ENCODE measurements around the gene CD72. TPM values are rescaled to one million over a fixed set of nuclear protein-coding genes. Genes with fewer than 3 reads are reported as not detected.
A peak's percentile ranks its signal among the peaks of the same experiment; 100 is the strongest.
"Not testable (repeated sequence)": the region's sequence is repeated elsewhere in the genome, so short reads cannot be mapped to it uniquely, and the experiment has no call there.

The CD72 gene
- total RNA-seq, 1 experiment from 2014 or later, result 0.86 TPM

DNA sequence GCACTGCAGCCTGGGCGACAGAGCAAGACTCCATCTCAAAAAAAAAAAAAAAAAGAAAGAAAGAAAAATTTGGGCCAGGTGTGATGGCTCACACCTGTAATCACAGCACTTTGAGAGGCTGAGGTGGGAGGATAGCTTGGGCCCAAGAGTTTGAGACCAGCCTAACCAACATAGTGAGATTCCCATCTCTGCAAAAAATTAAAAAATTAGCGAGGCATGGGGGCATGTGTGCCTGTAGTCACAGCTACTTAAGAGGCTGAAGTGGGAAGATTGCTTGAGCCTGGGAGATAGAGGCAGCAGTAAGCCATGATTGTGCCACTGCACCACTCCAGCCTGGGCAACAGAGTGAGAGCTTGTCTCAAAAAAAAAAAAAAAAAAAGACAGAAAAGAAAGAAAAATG, 35.4 kb upstream of the CD72 start:
- DNase-seq, result no peak

DNA sequence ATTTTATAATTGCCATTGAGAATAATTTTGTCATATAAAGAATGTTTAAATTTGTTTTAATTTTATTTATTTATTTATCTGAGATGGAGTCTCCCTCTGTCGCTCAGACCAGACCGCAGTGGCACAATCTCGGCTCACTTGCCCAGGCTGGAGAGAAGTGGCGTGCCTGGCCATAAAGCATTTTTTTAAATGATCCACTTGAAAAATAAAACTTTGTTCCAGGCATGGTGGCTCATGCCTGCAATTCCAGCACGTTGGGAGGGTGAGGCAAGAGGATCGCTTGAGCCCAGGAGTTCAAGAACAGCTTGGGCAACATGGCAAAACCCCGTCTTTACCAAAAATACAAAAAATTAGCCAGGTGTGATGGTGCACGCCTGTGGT, 34.6 kb upstream of the CD72 start:
- peak; percentile 81 for DNase-seq

More for the DNA sequence above, 35.4 kb upstream of the CD72 start:
- Histone ChIP-seq H3K4me3 (no peak overlapping the region), H3K27me3 (no peaks in the 10 kb centered on the region), H3K36me3 (peaks cover 3% of the 10 kb centered on the region), H3K9me3 (no peaks in the 10 kb centered on the region)

DNA sequence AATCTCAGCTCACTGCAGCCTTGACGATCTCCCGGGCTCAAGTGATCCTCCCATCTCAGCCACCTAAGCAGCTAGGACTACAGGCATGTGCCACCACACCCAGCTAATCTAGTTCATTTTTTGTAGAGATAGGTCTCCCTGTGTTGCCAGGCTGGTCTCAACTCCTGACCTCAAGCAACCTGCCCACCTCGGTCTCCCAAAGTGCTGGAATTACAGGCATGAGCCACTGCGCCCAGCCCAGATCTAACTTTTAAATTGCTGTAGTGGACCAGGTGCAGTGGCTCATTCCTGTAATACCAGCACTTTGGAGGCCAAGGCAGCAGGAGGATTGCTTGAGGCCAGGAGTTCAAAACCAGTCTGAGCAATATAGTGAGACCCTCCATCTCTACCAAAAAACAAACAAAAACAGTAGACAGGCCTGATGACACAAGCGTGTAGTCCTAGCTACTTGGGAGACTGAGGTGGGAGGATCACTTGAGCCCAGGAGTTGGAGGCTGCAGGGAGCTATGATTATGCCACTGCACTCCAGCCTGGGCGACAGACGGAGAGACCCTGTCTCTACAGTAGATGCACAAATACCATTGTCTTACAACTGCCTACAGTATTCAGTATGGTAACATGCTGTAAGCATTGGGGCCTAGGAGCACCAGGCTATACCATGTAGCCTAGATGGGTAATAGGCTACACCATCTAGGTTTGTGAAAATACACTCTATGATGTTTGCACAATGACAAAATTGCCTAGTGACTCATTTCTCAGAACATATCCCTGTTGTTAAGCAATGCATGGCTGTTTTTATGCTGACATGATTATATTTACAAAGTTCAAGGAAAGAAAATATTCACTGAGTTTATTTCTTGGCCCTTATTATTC, 34.0 kb upstream of the CD72 start:
- Histone ChIP-seq H3K36me3 (no peaks in the 10 kb centered on the region), H3K9me3 (no peaks in the 10 kb centered on the region), H3K4me3 (no peak overlapping the region), H3K27me3 (no peaks in the 10 kb centered on the region)
- DNase-seq, result peak; percentile 56

More for the DNA sequence above, 34.6 kb upstream of the CD72 start:
- Histone ChIP-seq H3K36me3 (no peaks in the 10 kb centered on the region), H3K27me3 (no peaks in the 10 kb centered on the region), H3K9me3 (no peaks in the 10 kb centered on the region), H3K4me3 (no peak overlapping the region)

DNA sequence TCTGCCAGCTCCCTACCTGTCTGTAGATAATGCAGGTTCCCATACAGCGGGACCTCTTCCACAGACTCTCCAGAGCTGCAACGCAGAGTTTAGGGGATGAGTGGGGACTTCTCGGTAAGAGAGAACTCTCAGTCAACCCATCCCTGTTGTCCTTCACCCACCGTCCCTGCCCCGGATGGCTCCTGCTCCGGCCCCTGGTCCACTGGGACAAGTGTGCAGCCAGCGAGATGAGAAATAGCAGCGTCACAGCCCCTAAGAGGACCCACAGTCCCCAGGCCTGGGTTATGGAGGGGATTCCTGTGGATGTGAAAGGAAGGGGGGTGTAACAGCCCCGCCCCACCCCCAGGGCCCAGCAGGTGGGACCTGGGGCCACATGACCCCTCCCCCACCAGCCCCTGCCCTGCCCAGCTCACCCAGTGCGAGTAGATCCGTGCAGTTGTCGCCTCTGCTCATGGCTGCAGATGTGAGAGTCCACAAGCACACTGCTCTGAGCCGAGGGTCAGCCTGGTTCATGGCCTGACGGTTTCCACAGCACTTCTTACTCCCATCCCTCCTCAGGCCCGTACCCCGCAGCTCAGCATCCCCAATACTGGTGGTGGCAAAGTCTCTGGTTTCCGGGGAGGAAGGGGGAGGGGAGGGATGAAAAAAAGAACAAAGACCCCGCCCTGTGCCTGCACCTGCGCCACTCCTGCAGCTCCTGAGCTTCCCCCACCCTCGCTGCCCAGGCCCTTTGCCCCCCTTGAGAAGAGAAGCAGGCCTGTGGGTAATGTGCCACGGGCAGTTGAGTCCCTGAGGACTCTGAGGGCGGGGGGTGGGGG, 32.3 kb upstream of the CD72 start, which contains the start of gene SIT1:
SIT1 (minus strand) TSS at position 591 of the 818 bp plus-strand sequence; CDS start at position 513, 78 bp downstream.
- no peak for DNase-seq
- H3K9me3 ChIP-seq, result no peaks in the 10 kb centered on the region
- peak within 1 kb of the TSS; percentile 11 for H3K4me3 ChIP-seq
- no peaks in the 10 kb centered on the region for H3K36me3 ChIP-seq
- no peaks in the 10 kb centered on the region for H3K27me3 ChIP-seq

DNA sequence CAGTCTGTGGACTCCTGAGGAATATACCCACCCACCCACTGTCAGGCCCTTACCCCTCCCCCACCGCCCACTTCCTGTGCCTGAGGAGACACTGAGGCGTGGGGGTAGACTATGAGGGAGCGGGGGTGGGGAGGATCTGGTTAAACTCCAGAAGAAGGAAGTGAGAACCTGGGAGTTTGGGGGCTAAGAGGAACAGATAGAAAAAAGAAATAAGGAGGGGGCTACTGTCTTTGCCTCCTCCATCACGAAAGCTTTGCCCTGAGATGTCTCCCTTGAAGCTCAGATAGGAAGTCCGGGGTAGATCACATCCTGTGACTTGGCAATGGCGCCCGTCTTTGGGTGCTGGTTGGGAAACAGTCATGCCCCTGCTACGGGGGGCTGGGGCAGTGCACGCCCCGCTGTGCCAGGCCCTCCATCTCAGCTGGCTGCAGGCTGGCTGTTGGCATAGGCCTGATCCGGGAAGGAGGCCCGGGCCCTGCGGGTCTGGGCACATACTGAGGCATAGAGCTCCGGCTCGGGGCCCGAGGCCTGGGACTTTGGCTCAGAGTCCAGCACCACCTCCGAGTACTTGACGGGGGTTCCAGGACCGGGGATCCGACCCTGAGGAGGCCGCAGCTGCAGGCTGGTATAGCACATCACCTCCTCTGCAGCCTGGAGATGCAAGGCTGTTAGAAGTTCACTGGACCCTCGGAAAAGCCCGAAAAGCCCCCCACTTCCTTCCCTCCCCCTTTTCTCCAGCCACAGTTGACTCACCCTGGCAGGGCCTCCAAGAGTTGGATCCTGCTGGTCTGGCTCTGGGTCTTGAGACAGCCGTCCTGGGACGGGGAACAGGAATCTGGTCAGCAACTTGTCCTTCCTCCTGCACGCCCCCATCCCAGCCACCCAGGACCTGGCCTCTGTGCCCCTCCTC, 31.5 kb upstream of the CD72 start:
- Histone ChIP-seq H3K4me3 (peak overlapping the region; percentile 11), H3K27me3 (no peaks in the 10 kb centered on the region), H3K9me3 (no peaks in the 10 kb centered on the region), H3K36me3 (no peaks in the 10 kb centered on the region)
- DNase-seq, result peak; percentile 100

DNA sequence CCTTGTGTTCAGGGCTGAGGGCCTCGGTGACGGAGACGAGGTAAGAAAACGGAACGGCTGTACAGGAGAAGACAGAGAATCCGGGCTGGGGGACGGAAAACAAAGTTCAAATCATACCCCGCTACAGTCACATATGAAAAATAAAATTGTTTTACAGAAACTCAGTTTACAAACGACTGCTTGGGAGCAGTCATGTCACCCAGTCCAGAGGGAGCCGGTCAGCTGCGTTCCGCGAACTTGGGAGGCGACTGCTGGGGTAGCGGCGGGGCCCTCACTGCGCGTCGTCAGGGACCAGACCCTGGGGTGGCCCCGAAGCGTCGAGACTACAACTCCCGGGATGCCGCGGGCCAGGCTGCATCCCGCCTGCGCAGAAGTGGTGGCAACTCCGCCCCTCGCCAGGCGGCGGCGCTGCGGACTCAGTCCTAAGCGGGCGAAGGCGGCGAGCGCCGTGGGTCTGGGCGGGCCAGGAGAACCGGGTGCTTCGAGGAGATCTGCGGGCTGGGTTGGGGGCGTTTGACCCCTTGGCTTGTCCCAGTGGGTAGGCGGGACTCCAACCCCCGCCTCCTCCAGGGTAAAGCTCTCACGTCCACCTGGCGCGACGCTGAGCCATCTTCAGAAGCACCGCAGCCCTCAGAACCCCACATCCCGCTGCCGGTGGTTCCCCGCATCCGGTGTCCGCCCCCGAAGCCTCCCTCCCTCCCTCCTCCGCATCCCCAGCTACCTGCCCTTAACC, 28.5 kb upstream of the CD72 start:
- H3K9me3 ChIP-seq, result no peaks in the 10 kb centered on the region
- H3K4me3 ChIP-seq, result peak overlapping the region; percentile 57
- peak; percentile 98 for DNase-seq
- peaks cover 3% of the 10 kb centered on the region for H3K36me3 ChIP-seq
- H3K27me3 ChIP-seq, result no peaks in the 10 kb centered on the region

DNA sequence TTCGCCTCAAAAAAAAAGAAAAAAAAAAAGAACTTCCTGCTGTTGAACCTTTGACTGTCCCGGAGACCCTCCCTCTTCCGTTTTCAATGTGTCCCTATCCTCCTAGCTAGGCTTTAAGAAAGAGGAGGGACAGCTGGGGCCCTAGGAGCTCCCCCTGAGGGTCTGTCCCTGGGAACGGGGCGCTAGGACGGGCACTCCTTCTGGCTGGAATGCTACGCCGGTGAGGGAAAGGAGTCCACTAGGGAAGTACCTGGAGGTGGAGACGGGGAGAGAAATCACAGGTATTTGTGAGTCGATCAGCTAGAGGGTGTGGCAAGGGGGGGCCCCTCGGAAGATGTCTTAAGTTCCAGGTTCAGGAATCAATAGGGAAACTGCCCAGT, 27.9 kb upstream of the CD72 start:
- Histone ChIP-seq H3K27me3 (no peaks in the 10 kb centered on the region), H3K4me3 (peak overlapping the region; percentile 57), H3K9me3 (peaks cover under 1% of the 10 kb centered on the region; the same call in 1 of the 2 replicates), H3K36me3 (peaks cover 5% of the 10 kb centered on the region)
- DNase-seq, result no peak

DNA sequence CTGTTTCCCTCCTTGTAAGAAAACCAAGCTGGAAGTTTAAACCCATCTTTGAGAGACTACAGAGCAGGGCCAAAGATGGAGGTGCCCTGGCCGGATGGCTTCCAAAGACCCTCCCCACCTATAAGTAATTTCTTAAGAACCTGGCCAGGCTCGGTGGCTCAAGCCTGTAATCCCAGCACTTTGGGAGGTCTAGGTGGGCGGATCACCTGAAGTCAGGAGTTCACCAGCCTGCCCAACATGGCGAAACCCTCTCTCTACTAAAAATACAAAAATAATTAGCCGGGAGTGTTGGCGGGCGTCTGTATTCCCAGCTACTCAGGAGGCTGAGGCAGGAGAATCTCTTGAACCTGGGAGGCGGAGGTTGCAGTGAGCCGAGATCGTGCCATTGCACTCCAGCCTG, 27.5 kb upstream of the CD72 start:
- H3K9me3 ChIP-seq, H3K36me3 ChIP-seq, H3K27me3 ChIP-seq, DNase-seq: not testable (repeated sequence)
- H3K4me3 ChIP-seq, result peak overlapping the region; percentile 57

DNA sequence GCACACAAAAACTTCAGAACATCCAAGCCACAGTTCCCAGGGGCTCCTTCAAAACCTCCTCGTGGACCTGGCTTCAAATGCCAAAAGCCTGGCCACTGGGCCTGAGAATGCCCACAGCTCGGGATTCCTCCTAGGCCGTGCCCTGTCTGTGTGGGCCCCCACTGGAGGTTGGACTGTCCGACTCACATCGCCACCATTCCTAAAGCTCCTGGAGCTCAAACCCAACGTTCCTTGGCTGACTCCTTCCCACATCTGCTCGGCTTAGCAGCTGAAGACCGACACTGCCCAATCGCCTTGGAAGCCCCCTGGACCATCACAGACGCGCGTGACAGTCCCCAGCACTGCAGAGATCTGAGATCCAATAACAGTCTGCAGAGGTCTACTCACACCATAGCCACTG, 24.8 kb upstream of the CD72 start:
- no peak overlapping the region for H3K4me3 ChIP-seq
- peaks cover 12% of the 10 kb centered on the region for H3K36me3 ChIP-seq

DNA sequence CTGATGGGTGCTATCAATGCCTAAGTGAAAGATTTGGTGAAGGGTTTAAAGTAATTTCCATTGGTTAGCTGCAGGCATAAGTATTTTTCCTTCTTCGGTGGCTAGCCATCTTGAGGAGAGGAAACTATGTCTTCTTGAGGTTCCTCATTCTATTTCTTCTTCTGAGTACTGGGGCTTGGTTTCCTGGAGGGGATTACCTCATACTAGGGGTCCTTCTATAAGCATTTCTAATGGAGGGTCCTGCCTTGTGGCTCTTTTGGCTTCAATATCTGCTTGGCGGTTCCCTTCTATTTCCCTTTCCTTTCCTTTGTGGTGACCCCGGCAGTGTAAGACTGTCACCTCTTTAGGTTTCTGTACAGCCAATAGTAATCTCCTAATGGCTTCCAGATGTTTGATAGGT, 23.3 kb upstream of the CD72 start:
- H3K36me3 ChIP-seq, result peaks cover 12% of the 10 kb centered on the region
- DNase-seq, H3K4me3 ChIP-seq, H3K9me3 ChIP-seq, H3K27me3 ChIP-seq: not testable (repeated sequence)

More for the DNA sequence above, 24.8 kb upstream of the CD72 start:
- H3K9me3 ChIP-seq, result peaks cover 3% of the 10 kb centered on the region; the same call in 1 of the 2 replicates
- H3K27me3 ChIP-seq, result no peaks in the 10 kb centered on the region
- DNase-seq, result no peak

DNA sequence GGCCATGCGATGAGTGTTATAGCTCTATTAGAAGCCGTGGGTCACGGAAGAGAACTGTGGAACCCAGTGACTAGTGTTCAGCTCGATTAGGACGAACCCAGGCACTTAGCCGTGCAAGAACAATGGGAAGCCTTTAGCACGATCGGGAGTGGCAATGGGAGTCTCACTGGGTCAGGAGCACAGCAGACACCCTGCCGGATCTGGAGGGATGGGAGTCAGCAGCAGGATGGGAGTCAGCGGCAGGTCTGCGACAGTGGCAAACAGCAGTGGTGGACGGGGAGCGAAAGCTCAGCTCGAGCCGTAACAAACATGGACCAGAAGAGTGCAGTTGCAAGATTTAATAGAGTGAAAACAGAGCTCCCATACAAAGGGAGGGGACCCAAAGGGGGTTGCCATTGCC, 22.2 kb upstream of the CD72 start:
- H3K9me3 ChIP-seq, H3K27me3 ChIP-seq, DNase-seq, H3K4me3 ChIP-seq: not testable (repeated sequence)
- peaks cover 12% of the 10 kb centered on the region for H3K36me3 ChIP-seq

DNA sequence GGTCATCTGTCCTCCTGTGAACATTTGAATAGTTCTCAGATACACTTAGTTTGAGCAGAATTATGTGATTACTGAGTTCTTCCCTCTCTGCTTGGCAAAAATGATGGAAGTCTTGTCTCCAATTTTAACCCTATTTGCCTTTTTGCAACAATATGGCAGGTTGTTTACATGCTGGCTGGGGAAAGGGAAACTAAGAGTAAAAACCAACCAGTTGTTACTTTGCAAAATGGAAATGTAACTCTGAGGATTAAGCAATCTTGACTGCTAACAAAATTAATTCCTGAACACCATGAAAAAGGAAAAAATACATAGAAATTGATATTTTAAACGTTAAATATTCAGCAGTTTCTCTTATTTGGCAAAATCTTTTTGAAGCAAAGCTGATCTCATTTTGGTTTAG, 21.4 kb upstream of the CD72 start:
- Histone ChIP-seq H3K27me3 (no peaks in the 10 kb centered on the region), H3K36me3 (peaks cover 12% of the 10 kb centered on the region), H3K9me3 (peaks cover 3% of the 10 kb centered on the region; the same call in 1 of the 2 replicates), H3K4me3 (no peak overlapping the region)
- DNase-seq, result no peak

DNA sequence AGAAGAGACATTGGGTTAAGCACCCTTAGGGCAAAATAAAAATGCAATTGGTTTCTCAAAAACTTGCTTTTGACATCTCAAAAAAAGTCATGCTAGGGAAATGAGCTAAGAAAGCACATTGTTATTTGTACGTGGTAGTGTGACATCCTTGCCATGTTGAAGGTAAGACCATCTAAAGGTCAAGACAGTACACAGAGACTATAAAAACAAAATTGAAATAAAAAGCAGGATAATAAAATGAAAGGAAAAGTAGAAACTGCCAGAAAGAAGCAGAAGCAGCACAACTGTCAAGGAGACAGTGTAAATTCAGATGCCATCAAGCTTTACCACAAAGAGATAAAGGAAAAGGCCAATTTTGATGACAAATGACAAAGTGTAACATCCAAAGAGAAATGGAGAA, 21.0 kb upstream of the CD72 start:
- H3K9me3 ChIP-seq, H3K4me3 ChIP-seq, H3K27me3 ChIP-seq, DNase-seq: not testable (repeated sequence)
- peaks cover 12% of the 10 kb centered on the region for H3K36me3 ChIP-seq

DNA sequence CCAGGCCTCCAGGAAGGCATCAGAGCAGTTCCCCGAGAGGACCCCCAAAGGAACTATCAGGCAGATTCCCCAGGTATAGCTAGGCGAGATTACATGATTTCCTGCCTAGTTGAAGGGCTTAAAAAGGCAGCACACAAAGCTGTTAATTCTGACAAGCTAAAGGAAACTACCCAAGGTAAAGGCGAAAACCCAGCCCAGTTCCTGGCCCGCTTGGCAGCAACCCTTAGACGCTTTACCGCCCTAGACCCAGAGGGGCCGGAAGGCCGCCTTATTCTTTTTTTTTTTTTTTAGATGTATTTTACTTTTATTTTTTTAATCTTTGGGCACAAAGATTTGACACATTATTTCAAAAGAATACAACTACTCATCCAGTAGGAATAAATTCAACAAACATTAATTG, 20.5 kb upstream of the CD72 start:
- not testable (repeated sequence) for H3K9me3 ChIP-seq, H3K27me3 ChIP-seq, H3K4me3 ChIP-seq, DNase-seq
- H3K36me3 ChIP-seq, result peaks cover 12% of the 10 kb centered on the region

DNA sequence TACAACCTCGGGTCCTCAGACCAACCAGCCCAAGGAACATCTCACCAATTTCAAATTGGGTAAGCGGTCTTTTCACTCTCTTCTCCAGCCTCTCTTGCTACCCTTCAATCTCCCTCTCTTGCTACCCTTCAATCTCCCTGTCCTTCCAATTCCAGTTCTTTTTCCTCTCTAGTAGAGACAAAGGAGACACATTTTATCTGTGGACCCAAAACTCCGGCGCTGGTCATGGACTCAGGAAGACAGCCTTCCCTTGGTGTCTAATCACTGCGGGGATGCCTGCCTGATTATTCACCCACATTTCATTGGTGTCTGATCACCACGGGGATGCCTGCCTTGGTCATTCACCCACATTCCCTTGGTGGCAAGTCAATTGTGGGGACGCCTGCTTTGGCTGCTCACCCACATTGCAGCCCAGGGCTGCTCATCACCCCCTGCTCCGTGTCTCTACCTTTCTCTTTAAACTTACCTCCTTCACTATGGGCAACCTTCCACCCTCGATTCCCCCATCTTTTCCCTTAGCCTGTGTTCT, 19.3 kb upstream of the CD72 start:
- not testable (repeated sequence) for H3K4me3 ChIP-seq, H3K36me3 ChIP-seq, H3K9me3 ChIP-seq, DNase-seq, H3K27me3 ChIP-seq

DNA sequence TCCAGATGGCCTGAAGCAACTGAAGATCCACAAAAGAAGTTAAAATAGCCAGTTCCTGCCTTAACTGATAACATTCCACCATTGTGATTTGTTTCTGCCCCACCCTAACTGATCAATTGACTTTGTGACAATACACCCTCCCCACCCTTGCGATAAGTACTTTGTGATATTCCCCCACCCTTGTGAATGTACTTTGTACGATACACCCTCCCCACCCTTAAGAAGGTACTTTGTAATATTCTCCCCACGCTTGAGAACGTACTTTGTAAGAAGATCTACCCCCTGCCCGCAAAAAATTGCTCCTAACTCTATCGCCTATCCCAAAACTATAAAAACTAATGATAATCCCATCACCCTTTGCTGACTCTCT, 18.6 kb upstream of the CD72 start:
- not testable (repeated sequence) for H3K27me3 ChIP-seq

More for the DNA sequence above, 18.6 kb upstream of the CD72 start:
- H3K36me3 ChIP-seq, H3K9me3 ChIP-seq, DNase-seq, H3K4me3 ChIP-seq: not testable (repeated sequence)

Measured in MG63 (cell line).